Measurements from ENCODE around the gene LYZL2.
"Not testable (repeated sequence)": the region's sequence is repeated elsewhere in the genome, so short reads cannot be mapped to it uniquely, and the experiment has no call there.

The LYZL2 gene

DNA sequence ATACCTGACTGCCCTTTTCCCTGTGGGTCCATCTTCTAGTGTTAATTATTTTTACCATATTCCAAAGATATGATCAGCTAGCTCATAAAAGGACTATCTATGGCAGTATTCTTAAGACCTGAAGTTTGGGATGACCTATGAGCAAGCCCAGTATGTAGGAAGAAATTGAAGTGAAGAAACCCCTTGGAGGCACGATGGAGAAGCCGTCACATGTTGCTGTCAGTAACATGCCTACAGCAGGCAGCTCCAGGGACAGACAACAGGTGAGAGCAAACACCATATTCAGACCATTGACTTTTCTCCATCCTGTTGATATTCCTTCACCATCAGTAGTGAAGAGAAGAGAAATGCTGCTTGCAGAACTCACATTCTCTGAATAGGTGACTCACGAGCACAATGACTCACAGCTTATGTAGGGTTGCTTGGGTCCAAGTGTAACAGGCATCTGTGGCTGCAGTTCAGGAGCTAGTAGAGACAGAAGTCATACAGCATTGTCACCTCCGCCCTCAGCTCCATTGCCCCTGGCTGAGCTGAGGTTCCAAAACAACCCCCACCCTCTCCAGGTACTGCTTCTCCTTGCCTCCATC, 8.4 kb upstream of the LYZL2 start:
- no peak for DNase-seq

DNA sequence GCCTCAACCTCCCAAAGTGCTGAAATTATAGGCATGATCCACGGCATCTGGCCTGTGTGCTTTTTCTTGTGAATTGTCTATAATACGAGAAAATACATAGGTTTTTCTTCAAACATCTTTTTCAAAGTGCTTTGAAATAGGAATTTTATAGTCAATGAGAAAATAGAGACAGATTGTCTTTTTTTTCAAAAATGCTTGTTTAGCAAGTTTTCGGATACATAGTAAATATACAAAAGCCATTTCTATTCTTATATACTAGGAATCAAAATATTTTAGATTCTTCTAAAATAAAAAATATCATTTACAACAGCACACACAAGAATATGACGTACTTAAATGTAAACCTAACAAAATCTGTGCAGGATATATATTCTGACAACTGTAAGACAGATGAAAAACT, 1.6 kb upstream of the LYZL2 start:
- DNase-seq = no peak

DNA sequence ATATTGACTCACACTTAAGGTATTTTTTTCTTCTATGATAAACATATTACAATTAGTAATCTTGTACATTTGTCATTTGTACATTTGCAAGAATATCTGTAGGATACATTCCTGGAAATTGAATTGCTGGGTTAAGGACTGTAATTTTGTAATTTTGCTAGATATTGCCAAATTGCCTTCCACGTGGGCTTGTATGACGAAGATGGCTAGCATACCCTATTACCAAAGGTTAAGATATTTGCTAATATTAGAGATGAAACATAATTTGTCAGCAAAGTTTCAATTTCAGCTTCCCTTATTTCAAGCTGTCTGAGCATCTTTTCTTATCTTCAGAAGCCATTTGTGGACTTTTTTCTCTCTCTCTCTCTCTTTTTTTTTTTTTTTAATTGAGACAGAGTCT, 1.0 kb upstream of the LYZL2 start:
- no peak for DNase-seq

DNA sequence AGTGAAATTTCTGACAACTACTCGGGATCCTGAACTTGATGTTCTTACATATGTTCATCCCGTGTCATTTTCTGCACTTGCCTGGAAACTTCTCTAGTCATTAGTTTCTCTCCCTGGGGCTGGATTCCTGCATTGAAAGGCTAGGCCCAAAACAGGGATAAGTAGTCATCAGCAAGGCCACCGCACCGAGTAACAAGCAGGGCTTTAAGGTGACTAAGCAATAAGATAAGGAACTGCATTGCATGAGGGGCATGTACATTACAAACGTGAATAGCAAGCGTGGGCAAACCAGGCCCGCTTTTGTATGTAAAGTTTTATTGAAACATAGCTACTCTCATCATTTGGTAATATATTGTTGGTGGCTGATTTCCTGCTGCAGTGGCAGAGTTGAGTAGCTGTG, 977 bp downstream of the LYZL2 start:
- DNase-seq = not testable (repeated sequence)

DNA sequence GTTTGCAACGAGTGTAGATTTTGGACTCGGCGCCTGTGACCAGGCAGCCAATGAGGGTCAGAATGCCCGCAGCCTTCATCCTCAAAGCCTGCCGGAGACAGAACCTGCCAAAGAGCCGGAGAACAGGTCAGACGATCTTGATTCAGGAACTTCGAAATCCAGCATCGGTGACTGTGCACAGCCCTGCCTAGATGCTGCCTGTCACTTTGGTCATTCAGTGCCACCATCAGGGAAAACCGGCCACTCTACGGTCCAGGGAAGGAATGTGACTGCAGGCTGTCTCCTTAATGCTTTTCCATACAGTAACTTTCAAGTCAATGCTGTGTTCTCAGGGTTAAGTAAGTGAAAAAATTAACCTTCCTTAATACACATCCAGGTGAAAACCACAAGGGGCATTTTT, 2.7 kb downstream of the LYZL2 start:
- DNase-seq = not testable (repeated sequence)

DNA sequence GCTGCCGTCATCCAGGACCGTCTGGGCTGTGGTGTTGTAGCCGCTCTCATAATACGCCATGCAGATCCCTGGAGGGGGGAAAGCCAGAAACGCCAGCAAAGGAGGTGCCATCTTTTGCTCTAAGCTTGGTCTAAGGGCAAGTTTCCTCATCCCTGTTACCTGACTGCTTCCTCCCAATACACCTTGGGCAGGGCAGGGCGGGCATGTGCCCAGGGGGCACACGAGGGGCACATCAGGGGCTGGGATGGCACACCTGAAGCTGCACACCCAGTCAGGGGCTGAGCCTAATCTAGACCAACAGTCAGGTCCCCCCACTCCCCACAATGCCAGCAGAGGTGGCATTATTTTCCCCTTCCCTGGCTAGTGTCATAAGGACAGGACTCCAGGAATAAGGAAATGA, 3.4 kb downstream of the LYZL2 start:
- DNase-seq = not testable (repeated sequence)

DNA sequence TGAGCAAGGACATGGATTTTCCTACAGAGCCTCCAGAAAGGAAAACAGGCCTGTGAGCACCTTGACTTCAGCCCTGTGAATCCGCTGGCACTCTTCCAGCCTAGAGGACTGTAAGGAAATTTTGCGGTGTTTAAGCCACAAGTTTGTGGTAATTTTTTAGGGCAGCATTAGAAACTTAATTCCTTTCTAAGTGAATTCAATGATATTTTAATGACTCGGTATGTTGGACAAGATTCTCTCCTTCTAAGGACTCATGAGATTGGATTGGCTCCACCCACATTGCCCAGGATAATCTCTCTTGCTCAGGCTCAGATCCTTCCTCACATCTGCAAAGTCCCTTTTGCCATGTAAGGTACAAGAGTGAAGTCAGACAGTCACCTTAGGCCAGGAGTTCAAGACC, 4.5 kb downstream of the LYZL2 start:
- no peak for DNase-seq

DNA sequence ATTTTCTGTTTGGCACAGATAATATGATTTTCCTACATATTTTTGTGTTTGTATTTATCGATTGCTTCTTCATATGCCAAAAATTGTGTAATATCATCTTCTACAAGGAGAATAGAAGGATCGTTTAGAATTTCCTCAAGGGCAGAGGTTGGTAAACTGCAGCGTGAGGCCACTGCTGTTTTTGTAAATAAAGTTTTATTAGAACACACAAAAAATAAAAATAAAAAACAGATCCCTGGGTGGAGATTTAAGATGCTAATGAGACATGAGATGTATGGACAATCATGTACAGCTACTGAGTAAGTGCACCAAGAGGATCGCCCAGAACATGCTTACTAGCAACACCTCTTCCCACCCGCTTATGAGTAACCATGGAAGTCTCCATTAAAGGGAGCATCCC, 9.6 kb downstream of the LYZL2 start:
- DNase-seq = no peak

DNA sequence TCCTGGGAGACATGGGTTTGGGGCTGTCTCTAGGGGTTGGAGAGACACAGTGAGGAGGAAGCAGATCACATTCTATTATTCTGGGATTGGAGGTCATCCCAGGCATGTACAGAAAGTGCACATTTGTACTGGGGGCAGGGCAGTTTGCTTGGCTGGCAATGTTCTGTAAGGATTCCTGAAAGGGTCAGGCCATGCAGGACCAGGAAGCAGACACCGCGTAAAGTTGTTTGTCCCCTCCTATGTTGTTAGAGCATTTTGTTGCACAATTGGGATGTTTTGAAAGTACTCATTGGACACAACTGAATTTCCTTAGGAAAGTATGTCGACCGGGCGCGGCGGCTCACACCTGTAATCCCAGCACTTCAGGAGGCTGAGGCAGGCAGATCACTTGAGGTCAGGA, 12.5 kb downstream of the LYZL2 start:
- no peak for DNase-seq

DNA sequence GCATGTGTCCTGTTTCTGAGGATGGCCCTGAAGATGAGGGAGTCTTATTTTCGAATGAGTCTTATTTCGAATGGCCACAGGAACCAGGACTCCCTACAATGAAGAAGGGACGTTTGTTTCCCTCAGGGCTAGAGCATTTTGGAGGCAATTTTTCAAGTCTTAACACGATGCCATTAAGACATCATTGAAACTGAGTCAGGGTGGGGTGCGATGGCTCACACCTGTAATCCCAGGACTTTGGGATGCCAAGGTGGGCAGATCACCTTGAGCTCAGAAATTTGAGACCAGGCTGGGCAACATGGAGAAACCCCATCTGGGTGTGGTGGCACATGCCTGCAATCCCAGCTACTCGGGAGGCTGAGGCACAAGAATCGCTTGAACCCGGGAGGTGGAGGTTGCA, 18.5 kb downstream of the LYZL2 start:
- DNase-seq = not testable (repeated sequence)

DNA sequence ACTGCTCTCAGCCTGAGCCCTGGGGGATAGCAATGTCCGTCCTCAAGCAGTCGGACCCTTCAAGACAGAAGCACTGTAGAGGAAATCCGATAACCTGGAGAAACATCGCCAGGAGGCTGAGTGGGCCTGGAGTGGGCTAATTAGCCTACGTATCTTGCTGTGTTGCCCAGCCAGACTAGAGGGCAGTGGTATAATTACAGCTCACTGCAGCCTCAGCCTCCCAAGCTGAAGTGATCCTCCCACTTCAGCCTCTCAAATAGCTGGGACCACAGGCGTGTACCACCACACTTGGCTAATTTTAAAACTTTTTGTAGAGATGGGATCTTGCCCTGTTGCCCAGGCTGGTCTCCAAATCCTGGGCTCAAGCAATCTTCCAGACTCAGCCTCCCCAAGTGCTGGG, 21.7 kb downstream of the LYZL2 start:
- no peak for DNase-seq

DNA sequence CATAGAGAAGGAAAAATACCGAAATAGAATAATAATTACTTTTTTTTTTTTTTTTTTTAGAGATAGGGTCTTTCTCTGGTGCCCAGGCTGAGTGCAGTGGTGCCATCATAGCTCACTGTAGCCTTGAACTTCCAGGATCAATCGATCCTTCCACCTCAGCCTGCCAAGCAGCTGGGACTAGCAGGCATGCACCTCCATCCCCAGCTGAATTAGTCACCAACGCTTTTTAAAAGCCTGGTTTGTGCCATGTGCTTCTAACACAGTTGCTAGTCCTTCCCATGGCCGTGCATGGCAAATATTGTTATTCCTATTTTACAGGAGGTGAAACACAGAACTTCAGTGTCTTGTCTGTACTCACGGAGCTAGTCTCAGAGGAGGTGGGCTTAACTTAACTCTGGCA, 23.2 kb downstream of the LYZL2 start:
- no peak for DNase-seq

DNA sequence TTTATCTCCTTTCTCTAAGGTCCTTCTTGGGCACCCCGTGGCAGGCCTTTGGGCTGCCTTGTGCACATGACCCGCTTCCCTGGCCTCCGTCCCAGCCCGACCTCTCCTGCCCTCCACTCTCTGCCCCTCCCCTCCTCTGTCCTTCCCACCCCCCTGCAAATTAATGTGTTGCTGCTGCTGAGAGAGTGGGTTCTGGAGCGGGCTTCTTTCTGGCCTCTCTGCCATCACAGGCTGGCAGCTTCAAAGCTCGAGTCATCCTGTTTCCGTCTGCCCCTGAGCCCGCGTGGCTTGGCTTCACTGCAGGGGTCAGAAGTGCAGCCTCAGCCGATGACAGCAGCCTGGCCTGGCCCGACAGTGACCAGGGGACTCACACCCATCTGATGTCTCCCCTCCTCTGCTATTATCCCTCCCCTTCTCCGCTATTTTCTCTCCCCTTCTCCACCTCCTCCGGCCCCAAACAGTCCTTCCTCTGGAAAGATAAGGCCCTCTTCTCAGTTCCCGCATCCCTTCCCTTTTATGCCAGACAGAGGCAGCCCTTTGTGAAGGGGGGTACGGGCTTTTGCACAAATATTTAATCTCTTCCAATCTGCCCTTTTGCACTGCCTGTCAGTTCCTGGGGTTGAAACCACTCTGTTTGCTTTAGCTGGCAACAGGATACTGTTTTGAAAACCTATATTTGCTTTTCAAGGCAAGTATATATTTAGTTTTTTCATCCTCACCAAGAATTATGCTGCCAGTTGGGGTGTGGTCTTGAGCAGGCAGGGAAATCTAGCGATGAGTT, 24.0 kb downstream of the LYZL2 start:
- DNase-seq = not testable (repeated sequence)

DNA sequence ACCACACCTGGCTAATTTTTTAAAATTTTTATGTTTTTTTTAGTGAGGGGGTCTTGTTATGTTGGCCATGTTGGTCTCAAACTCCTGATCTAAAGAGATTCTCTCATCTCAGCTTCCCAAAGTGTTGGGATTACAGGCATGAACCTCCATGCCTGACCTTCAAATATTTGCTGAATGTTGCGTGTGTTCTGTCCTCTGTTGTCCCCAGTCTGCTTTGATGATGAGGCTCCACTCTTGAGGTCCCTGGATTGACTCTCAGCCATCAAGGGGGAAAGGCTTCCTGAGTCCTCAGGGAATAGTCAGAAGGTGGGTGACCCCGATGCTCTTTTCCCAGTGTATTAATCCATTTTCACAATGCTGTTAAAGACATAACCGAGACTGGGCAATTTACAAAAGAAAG, 26.0 kb downstream of the LYZL2 start:
- DNase-seq = no peak

DNA sequence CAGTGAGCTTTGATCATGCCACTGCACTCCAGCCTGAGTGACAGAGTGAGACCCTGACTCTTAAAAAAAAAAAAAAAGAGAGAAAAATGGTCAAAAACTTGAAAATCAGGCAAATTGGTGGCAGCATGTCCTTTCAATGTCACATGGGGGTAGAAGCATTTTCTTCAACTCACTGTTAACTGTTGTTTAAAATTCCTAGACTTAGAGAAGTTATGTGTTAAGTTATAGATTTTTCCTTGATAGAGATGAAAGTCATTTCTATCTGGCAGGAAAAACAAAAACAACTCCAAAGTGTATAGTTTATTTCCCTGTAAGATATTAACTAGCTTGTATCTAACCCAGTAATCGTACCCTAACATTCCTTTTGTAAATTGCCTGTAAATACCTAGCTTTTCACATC, 26.8 kb downstream of the LYZL2 start:
- DNase-seq = no peak

DNA sequence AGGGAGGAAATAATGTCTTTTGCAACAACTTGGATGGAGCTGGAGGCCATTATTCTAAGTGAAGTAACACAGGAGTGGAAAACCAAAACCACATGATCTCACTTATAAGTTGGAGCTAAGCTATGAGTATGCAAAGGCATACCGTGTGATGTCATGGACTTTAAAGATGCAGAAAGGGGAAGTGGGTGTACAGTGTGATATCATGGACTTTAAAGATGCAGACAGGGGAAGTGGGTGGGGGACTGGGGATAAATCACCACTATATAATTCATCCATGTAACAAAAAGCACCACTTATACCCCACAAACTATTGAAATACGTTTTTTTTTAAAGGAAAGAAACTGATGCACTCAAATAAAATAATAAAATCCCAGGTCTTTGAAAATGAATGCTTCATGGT, 29.5 kb downstream of the LYZL2 start:
- DNase-seq = no peak

DNA sequence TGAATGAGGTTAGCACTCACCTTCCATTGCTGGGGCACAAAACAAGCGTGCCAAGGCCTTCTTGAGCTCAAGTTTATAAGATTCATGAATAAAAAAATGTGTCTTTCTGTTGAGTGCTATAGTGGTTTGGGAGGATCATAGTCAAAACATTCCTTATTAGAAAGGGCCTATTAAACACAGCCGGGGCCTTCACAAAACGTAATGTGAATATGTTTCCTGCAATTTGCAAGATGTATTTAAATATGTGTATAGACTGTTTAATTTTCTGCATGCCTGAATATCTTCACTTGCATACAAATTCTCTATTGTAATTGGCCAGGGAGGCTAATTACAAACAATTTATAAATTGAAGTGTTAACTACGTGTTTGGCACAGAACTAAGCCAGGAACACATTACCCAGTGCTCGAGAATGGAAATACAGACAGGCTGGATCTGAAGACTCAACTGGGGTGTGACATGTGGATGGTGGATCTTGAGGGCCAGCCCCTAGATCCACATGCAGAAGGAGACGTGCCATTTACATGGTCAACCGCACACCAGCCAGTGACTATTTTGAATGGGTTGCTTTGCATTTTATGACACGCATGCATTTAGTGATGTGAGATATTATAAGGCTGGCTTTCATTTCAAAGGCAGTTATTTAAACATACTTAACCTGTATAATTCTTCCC, 31.3 kb downstream of the LYZL2 start:
- no peak for DNase-seq

DNA sequence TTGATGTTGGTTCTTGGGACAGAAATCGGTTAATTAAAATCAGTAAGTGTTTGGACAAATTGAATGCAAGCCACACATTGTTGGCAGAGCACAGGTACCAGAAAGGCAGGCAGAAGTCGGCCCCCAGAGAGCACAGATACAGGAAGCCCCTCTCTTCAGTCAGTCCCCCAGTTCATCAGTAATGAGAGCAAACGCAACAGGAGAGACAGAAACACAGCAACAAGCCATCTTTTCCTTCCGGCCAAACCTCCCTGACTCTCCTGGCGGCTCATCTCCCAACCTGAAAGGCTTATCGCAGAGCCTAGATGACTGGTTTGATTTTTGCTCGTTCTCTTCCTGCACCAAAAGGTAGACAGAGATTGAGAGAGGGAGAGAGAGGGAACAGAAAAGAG, 32.1 kb downstream of the LYZL2 start:
- DNase-seq = not testable (repeated sequence)

DNA sequence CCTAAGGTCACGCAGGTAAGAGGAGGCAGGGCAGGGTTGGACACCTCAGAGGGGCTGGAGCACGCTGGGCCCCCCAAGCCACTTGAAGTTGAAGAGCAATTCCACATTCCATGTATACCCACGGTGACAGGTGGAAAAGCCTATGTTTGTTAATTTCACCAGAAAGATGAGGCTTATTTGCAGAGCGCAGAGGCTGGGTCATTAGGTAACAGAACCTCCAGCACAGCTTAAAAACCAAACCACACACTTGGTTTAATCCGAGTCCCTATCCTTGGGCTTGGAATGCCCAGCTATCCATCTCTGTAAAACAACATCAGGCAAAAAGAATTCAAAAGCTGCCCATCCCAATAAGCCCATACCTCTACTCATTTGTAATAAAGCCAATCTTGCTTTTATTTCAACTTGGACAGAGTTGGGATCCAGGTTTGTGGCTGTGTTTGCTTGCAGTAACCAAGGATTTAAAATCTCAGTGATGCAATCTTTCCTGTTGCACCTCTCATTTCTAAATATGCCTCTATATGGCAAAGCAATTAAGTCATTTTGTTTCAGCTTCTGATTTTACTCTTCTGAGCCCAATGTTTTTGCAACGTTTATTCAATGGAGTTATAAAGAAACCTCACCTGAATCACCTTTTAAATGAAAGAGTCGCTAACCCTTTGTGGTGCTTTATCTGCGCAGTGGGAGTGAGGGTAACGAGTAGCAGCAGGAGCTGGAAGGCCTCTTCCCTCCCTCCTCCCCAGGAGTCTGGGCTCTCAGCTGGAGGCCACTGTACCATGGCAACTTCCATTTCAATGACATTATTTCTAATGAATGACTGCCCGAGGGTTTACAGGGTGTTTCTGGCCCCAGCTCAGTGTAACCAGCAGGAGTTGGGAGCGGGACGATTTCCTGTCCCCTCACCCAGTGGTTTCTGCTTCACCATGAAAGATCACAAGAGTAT, 32.8 kb downstream of the LYZL2 start:
- not testable (repeated sequence) for DNase-seq

DNA sequence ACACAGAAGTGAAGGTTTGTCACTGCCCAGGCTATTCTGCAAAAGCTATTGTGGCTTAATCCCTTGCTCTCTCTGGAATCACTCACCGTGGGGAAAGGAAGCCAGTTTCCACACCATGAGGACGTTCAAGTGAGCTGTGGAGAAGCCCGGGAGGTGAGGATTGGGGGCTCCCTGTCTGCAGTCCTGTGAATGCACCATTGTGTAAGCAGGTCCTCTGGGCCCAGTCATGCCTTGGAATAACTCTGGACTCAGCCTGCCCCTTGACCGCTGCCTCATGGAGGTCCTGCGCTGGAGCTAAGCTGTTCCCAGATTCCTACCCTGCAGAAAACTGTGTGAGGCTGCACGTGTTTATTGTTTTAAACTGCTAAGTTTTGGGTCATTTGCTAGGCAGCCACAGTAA, 33.5 kb downstream of the LYZL2 start:
- DNase-seq = no peak

DNA sequence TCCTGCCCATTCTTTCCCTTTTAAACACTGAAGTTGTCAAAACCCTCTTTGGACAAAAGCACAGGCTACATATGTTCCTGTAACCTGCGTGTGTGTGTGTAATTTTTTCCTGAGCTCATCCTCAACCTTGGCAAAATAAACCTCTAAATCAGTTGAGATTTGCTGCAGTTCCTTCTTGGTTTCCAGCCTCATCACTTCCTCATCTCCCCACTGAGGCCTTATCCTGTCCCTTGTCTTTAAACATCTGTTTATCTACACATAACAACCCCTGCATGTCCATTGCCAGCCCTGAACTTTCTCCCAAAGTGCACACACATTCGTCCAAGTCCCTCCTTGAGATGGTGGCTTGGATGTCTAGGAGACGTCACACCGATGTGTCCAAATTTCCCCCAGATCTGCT, 35.5 kb downstream of the LYZL2 start:
- no peak for DNase-seq

DNA sequence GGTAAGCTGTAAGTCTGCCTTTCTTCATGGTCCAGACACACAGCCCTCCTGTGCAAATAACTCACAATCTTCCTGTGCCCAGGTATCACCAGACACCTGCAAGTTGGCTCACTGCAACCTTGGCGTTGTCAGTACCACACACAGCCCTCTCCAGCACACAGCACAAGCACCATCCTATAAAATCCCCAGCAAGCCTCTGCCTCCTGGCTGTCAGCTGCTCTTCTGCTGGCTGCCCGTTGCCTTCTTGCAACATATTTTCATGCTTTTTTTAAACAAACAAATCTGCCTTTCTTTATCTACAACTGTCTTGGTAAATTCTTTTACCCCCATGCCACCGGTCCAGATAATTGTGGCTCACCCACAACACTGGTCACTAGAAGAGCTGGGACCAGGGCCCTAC, 36.8 kb downstream of the LYZL2 start:
- DNase-seq = not testable (repeated sequence)

DNA sequence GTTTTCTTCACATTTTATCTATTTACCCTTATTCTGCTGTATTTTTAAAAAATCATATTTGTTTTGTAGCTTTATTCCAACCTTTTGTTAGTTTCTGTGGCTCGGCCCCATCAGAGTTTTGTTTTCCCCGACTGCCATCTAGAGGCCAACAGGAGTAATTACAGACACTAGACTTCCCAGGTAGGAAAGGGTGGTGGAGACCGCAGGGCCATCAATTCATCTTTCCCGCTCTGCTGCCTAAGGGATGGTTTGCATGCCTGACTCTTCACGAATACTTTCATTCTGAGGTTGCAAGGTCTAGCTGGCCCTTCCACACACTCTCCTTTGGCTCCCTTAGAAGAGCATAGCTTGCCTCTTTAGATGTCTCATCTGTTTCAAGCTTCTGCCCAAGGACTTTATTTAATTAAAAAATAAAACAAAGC, 38.3 kb downstream of the LYZL2 start:
- peak; percentile 19 for DNase-seq

All from NCI-H1105 treated with DMSO at 0.1 percent for 48 hours (cell line).